ENCODE measurements around the gene CC2D2A.

CC2D2A gene

DNA sequence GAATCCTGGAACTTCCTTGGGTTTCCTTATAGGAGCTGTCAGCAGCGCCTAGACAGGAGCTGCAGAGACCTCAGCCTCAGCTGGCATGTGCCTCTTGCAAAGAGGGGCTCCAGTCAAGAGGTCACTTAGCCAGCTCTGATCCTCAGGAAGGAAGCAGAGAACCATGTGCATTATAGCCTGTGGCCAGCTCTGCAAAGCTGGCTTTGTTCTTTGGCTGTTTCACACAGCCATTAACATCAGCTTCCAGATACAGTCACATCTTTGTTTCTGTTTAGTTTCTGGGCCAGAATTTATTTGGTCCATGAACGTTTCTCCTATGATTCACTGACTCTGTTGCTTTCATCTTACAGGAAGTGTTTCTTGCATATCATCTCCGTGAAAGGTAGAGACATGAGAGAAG, 92.4 kb downstream of the CC2D2A start:
- H3K4me3 ChIP-seq (ENCODE audit: low read depth, low read length): no peak overlapping the region
- TF ChIP-seq MYC (IDR thresholded peaks at IDR 0.05; ENCODE audit: low read depth, low read length) (no peak), MAX (IDR thresholded peaks at IDR 0.05; ENCODE audit: low read depth, low read length) (no peak), CTCF (IDR thresholded peaks at IDR 0.05; ENCODE audit: low read depth, low read length) (no peak), POLR2A (IDR thresholded peaks at IDR 0.05; ENCODE audit: extremely low read depth, insufficient read length) (no peak)
- no peak for DNase-seq (ENCODE audit: low read depth)

- H3K4me3 ChIP-seq (ENCODE audit: low read depth, low read length): no peak overlapping the region
- no peak for TF ChIP-seq CTCF (IDR thresholded peaks at IDR 0.05; ENCODE audit: low read depth, low read length)
- no peak for TF ChIP-seq MAX (IDR thresholded peaks at IDR 0.05; ENCODE audit: low read depth, low read length)
- no peak for TF ChIP-seq MYC (IDR thresholded peaks at IDR 0.05; ENCODE audit: low read depth, low read length)
- no peak for TF ChIP-seq POLR2A (IDR thresholded peaks at IDR 0.05; ENCODE audit: extremely low read depth, insufficient read length)
- no peak for DNase-seq (ENCODE audit: low read depth)
These were observed 92.9 kb downstream of the CC2D2A start for GRCh38 chr4:15562623-15563022.

- DNase-seq (ENCODE audit: low read depth): peak; percentile 16
- H3K4me3 ChIP-seq (ENCODE audit: low read depth, low read length): no peak overlapping the region
These were observed 94.2 kb downstream of the CC2D2A start for GRCh38 chr4:15563871-15564270.

DNA sequence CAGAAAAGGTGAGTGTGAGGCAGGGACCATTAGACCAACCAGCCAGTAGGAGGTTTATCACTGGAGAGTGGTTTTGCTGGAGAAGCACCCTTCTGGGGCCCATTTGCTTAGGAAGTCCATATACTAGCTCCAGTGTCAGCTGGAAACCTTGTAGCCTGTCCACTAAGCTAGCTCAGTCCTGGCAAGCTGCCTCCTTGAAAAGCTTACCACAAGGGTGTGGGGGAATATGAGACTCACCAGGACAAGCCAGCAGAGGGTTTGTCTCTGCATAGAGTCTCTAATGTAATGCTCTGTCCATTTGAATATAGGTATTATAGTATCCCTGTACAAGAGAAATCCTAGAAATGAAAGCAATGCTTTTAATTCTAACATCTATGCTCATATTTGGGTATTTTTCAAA, 99.1 kb downstream of the CC2D2A start:
- no peak overlapping the region for H3K4me3 ChIP-seq (ENCODE audit: low read depth, low read length)
- TF ChIP-seq MAX (IDR thresholded peaks at IDR 0.05; ENCODE audit: low read depth, low read length) (no peak), MYC (IDR thresholded peaks at IDR 0.05; ENCODE audit: low read depth, low read length) (no peak), CTCF (IDR thresholded peaks at IDR 0.05; ENCODE audit: low read depth, low read length) (no peak)
- DNase-seq (ENCODE audit: low read depth): no peak

More at GRCh38 chr4:15563871-15564270, 94.2 kb downstream of the CC2D2A start:
- TF ChIP-seq MAX (IDR thresholded peaks at IDR 0.05; ENCODE audit: low read depth, low read length) (no peak), MYC (IDR thresholded peaks at IDR 0.05; ENCODE audit: low read depth, low read length) (no peak), CTCF (IDR thresholded peaks at IDR 0.05; ENCODE audit: low read depth, low read length) (no peak), POLR2A (IDR thresholded peaks at IDR 0.05; ENCODE audit: extremely low read depth, insufficient read length) (no peak)

- no peak overlapping the region for H3K4me3 ChIP-seq (ENCODE audit: low read depth, low read length)
- no peak for DNase-seq (ENCODE audit: low read depth)
- TF ChIP-seq CTCF (IDR thresholded peaks at IDR 0.05; ENCODE audit: low read depth, low read length): no peak
- TF ChIP-seq MAX (IDR thresholded peaks at IDR 0.05; ENCODE audit: low read depth, low read length): no peak
- TF ChIP-seq MYC (IDR thresholded peaks at IDR 0.05; ENCODE audit: low read depth, low read length): no peak
These were observed 100.1 kb downstream of the CC2D2A start for GRCh38 chr4:15569746-15570145.

DNA sequence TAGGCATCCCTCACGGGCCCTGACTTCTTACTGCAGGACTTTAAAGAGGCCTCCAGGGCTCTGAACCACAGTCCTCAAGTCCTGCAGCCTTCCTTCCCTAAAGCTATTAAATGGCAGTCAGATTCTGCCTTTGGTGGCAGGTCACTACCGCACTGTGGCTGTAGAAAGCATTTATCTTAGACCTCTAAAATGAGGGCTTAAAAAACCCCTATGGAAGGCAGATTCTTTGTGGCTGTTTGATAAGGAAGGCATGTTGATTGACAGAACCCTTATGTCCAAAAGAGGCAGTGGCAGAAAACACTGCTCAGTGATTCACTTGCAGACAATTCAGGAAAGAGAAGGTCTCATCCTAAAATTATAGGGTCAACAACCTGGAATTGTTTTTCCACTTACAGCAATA, 106.3 kb downstream of the CC2D2A start:
- no peak for DNase-seq (ENCODE audit: low read depth)
- TF ChIP-seq POLR2A (IDR thresholded peaks at IDR 0.05; ENCODE audit: extremely low read depth, insufficient read length): no peak
- TF ChIP-seq CTCF (IDR thresholded peaks at IDR 0.05; ENCODE audit: low read depth, low read length): no peak
- no peak for TF ChIP-seq MYC (IDR thresholded peaks at IDR 0.05; ENCODE audit: low read depth, low read length)
- no peak for TF ChIP-seq MAX (IDR thresholded peaks at IDR 0.05; ENCODE audit: low read depth, low read length)
- H3K4me3 ChIP-seq (ENCODE audit: low read depth, low read length): no peak overlapping the region
